HepG2 (cell line): ENCODE data around the gene STX4. TPM values are rescaled to one million over a fixed set of nuclear protein-coding genes. Genes with fewer than 3 reads are reported as not detected.
A peak's percentile ranks its signal among the peaks of the same experiment; 100 is the strongest.

Experiments used
- CBX5 ChIP-seq: sonication (generic); formaldehyde crosslinking; IDR thresholded peaks from 2 replicates; pipeline ENCODE4 v1.4.0; 2020; ENCODE audit warnings: missing genetic modification reagents, borderline replicate concordance
- RFX5 ChIP-seq: IDR thresholded peaks from 2 replicates; pipeline ENCODE4 v1.6.1; 2011; ENCODE audit warnings: low read depth, low read length, improper control_type of control experiment
- RFXAP ChIP-seq: sonication (generic); formaldehyde crosslinking; IDR thresholded peaks from 2 replicates; pipeline ENCODE4 v1.4.0; 2020; ENCODE audit warnings: missing genetic modification reagents, borderline replicate concordance
- SCMH1 ChIP-seq: sonication (generic); formaldehyde crosslinking; IDR thresholded peaks from 2 replicates; pipeline ENCODE4 v1.9.0; 2021; ENCODE audit warnings: missing genetic modification reagents, mild to moderate bottlenecking, borderline replicate concordance
- SIN3B ChIP-seq: fragments of 150-350 bp; IDR thresholded peaks from 2 replicates; pipeline ENCODE4 v1.6.1; 2014; ENCODE audit warnings: low read length
- SIX4 ChIP-seq: sonication (generic); formaldehyde crosslinking; IDR thresholded peaks from 2 replicates; pipeline ENCODE4 v1.4.0; 2020; ENCODE audit warnings: missing genetic modification reagents
- ZNF615 ChIP-seq: sonication (generic); formaldehyde crosslinking; IDR thresholded peaks from 2 replicates; pipeline ENCODE4 v1.5.0; 2020; ENCODE audit warnings: mild to moderate bottlenecking, missing genetic modification reagents, borderline replicate concordance
- ZNF7 ChIP-seq: IDR thresholded peaks from 2 replicates; pipeline ENCODE4 v1.6.1; 2016; ENCODE audit warnings: missing biosample characterization, missing genetic modification reagents
- ZNF772 ChIP-seq: sonication (generic); formaldehyde crosslinking; IDR thresholded peaks from 2 replicates; pipeline ENCODE4 v1.5.0; 2020; ENCODE audit warnings: mild to moderate bottlenecking, missing genetic modification reagents
- polyA plus RNA-seq, 8 experiments: library from polyadenylated mRNA; depleted of rRNA in 3 of 8; stranded (reverse) in 7 of 8; unstranded in 1 of 8; fragments of >200 nt; fragmentation: Illumina TruSeq in 4 of 8; extraction: Trizol in 4 of 8; gene quantifications; 2 replicates each; pipeline versions ENCODE4 v1.2.1 to v1.2.3, GENCODE V29; 2011 to 2016; ENCODE audit warnings: low read depth in 4 of 8, missing spikeins in 1 of 8, mixed read lengths in 1 of 8; ENCODE audit not compliant: insufficient read depth in 1 of 8
- total RNA-seq, 5 experiments: library from RNA; depleted of rRNA; stranded (reverse); fragments of >200 nt; fragmentation: Illumina TruSeq; extraction: Trizol; gene quantifications; 2 replicates each; pipeline ENCODE4 v1.2.3, GENCODE V29; 2016; ENCODE audit warnings: low read depth in 1 of 5
- TF ChIP-seq, protein P1 (sequence below), 2 experiments: IDR thresholded peaks; 2 replicates each; pipeline ENCODE4 v1.6.1; 2011 to 2012; ENCODE audit warnings: low read length in 2 of 2, borderline replicate concordance in 1 of 2, low read depth in 1 of 2, mild to moderate bottlenecking in 1 of 2, moderate library complexity in 1 of 2
- TF ChIP-seq, protein P2 (sequence below): sonication (generic); formaldehyde crosslinking; IDR thresholded peaks from 2 replicates; pipeline ENCODE4 v1.5.0; 2020; ENCODE audit warnings: missing genetic modification reagents
- TF ChIP-seq, protein P3 (sequence below): sonication (generic); formaldehyde crosslinking; IDR thresholded peaks from 2 replicates; pipeline ENCODE4 v1.4.0; 2020; ENCODE audit warnings: missing genetic modification reagents
- TF ChIP-seq, protein P4 (sequence below): sonication (generic); formaldehyde crosslinking; IDR thresholded peaks from 2 replicates; pipeline ENCODE4 v1.4.0; 2020; ENCODE audit warnings: missing genetic modification reagents

Gene STX4
- total and polyA plus RNA-seq, 2 of the 13 experiments (the other 11 are each of a cell fraction or from before 2014, with no cell fraction given): 29.2 to 34.6 TPM

DNA sequence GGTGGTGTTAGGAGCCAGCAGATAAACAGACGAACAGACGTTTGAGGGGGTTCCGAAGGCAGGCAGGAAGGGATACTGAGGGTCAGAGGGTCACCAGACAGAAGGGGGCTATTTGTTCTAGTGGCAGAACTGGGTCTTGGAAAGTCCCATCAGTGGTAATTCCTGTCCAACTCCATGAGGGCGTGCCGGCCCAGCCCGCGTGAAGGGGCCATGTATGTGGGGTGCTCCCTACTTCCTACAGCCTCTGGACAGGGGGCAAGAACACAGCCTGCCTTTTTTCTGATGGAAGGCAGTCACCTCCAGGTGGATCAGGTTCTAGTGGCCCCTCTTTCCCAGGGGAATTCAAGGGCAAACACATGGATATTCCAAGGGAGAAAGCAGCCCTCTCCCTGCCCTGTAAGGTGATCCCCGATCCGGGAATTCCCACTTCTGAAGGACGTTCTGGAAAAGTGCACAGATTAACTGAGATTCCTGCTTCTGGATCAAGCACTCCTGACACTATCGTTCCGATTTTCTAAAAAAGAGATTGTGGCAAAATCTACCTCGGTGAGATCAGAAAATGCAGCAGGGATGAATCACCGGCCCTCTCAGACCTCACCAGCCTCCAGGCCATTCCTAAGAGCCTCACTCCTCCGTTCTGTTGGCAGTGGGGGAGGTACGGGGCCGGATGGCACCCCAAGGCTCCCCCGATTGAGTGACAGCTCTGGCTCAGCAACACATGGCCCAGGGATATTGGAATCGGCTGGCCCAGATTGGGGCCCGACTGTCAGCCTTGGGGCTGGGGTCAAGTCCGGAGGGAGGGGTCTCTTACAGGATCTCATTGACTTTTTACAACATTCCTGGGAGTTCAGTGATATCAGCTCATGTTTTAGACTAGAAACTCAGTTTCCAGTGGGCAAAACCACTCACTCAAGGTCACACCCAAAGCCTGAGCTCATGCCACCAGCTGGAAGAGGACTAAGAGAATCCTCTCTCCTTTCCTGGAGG, 35.3 kb upstream of the STX4 start (continued):
- TF ChIP-seq, protein P1, sequence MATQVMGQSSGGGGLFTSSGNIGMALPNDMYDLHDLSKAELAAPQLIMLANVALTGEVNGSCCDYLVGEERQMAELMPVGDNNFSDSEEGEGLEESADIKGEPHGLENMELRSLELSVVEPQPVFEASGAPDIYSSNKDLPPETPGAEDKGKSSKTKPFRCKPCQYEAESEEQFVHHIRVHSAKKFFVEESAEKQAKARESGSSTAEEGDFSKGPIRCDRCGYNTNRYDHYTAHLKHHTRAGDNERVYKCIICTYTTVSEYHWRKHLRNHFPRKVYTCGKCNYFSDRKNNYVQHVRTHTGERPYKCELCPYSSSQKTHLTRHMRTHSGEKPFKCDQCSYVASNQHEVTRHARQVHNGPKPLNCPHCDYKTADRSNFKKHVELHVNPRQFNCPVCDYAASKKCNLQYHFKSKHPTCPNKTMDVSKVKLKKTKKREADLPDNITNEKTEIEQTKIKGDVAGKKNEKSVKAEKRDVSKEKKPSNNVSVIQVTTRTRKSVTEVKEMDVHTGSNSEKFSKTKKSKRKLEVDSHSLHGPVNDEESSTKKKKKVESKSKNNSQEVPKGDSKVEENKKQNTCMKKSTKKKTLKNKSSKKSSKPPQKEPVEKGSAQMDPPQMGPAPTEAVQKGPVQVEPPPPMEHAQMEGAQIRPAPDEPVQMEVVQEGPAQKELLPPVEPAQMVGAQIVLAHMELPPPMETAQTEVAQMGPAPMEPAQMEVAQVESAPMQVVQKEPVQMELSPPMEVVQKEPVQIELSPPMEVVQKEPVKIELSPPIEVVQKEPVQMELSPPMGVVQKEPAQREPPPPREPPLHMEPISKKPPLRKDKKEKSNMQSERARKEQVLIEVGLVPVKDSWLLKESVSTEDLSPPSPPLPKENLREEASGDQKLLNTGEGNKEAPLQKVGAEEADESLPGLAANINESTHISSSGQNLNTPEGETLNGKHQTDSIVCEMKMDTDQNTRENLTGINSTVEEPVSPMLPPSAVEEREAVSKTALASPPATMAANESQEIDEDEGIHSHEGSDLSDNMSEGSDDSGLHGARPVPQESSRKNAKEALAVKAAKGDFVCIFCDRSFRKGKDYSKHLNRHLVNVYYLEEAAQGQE (IDR thresholded peaks at IDR 0.05; ENCODE audit: borderline replicate concordance in 1 of 2, low read depth in 1 of 2, low read length in 2 of 2): no peak
- TF ChIP-seq RFXAP (CRISPR knock-in tag) (no peak), CBX5 (CRISPR knock-in tag) (0 out of 2 replicates have a peak, but pooled peaks have one; percentile 34), ZNF615 (CRISPR knock-in tag) (no peak; the same call in 1 of the 2 replicates), ZNF772 (CRISPR knock-in tag) (0 out of 2 replicates have a peak, but pooled peaks have one; percentile 53), SCMH1 (CRISPR knock-in tag) (no peak), SIN3B (no peak), RFX5 (no peak), ZNF7 (no peak), SIX4 (CRISPR knock-in tag) (no peak)
- TF ChIP-seq, protein P2, sequence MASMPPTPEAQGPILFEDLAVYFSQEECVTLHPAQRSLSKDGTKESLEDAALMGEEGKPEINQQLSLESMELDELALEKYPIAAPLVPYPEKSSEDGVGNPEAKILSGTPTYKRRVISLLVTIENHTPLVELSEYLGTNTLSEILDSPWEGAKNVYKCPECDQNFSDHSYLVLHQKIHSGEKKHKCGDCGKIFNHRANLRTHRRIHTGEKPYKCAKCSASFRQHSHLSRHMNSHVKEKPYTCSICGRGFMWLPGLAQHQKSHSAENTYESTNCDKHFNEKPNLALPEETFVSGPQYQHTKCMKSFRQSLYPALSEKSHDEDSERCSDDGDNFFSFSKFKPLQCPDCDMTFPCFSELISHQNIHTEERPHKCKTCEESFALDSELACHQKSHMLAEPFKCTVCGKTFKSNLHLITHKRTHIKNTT (CRISPR knock-in tag): no peak
- TF ChIP-seq, protein P3, sequence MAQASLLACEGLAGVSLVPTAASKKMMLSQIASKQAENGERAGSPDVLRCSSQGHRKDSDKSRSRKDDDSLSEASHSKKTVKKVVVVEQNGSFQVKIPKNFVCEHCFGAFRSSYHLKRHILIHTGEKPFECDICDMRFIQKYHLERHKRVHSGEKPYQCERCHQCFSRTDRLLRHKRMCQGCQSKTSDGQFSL (CRISPR knock-in tag): no peak
- TF ChIP-seq, protein P4, sequence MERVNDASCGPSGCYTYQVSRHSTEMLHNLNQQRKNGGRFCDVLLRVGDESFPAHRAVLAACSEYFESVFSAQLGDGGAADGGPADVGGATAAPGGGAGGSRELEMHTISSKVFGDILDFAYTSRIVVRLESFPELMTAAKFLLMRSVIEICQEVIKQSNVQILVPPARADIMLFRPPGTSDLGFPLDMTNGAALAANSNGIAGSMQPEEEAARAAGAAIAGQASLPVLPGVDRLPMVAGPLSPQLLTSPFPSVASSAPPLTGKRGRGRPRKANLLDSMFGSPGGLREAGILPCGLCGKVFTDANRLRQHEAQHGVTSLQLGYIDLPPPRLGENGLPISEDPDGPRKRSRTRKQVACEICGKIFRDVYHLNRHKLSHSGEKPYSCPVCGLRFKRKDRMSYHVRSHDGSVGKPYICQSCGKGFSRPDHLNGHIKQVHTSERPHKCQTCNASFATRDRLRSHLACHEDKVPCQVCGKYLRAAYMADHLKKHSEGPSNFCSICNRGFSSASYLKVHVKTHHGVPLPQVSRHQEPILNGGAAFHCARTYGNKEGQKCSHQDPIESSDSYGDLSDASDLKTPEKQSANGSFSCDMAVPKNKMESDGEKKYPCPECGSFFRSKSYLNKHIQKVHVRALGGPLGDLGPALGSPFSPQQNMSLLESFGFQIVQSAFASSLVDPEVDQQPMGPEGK: peak; percentile 66
